Upper lobe of left lung (tissue), 4 donors: Measurements from ENCODE around the gene CAMK2B.

Experiments used
- POLR2AphosphoS5 ChIP-seq, 2 donors: sonication (generic); formaldehyde crosslinking; IDR thresholded peaks; one replicate each; pipeline ENCODE4 v1.5.1; 2017; ENCODE audit warnings: antibody characterized with exemption in 2 of 2
- TF ChIP-seq, protein P1 (sequence below), 6 experiments: fragments of 450-650 bp in 4 of 6; fragments of 200-600 bp in 2 of 6; sonication (generic) in 2 of 6; IDR thresholded peaks; one replicate each; pipeline ENCODE4 v1.5.1; 2016 to 2019; ENCODE audit warnings: antibody characterized with exemption in 6 of 6

DNA sequence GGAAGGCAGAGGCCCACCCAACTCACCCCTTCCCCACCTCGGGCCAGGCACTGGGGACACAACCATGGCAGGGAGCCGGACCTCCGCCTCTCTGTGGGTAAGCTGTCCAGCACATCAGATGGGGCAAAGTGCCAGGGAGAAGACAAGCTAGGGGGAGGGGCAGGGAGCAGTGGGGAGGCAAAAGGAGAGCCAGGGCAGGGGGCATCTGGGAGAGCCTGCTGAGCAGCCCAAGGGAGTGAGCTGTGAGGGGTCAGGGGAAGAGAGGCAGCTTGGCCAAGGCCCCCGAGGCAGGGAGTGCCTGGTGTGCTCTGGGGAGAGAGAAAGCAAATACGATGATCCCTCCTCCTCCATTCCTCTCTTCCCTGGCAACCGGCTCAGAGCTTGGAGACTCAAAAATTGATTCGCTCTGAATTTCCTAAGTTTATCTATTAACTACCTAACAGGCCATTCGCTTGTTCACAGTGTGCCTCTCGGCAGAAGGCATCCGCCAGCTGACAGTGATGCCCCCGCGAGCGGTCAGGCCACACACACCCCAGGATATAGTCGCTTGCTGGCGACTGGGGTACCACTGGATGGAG, 4.5 kb downstream of the CAMK2B start:
- TF ChIP-seq, protein P1, sequence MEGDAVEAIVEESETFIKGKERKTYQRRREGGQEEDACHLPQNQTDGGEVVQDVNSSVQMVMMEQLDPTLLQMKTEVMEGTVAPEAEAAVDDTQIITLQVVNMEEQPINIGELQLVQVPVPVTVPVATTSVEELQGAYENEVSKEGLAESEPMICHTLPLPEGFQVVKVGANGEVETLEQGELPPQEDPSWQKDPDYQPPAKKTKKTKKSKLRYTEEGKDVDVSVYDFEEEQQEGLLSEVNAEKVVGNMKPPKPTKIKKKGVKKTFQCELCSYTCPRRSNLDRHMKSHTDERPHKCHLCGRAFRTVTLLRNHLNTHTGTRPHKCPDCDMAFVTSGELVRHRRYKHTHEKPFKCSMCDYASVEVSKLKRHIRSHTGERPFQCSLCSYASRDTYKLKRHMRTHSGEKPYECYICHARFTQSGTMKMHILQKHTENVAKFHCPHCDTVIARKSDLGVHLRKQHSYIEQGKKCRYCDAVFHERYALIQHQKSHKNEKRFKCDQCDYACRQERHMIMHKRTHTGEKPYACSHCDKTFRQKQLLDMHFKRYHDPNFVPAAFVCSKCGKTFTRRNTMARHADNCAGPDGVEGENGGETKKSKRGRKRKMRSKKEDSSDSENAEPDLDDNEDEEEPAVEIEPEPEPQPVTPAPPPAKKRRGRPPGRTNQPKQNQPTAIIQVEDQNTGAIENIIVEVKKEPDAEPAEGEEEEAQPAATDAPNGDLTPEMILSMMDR (IDR thresholded peaks at IDR 0.05) = no peak
- TF ChIP-seq POLR2AphosphoS5 (IDR thresholded peaks at IDR 0.05) = no peak
